ENCODE measurements around the gene CCDC158.

CCDC158 gene

GRCh38 chr4:76341063-76341462 is 79.9 kb downstream of the CCDC158 start:
- no peaks in the 10 kb centered on the region for H3F3A ChIP-seq (ENCODE audit: insufficient read depth, low read length)
- no peak overlapping the region for H3K4me2 ChIP-seq (ENCODE audit: low read length)
- no peak overlapping the region for H3K9ac ChIP-seq (ENCODE audit: low read length)

DNA sequence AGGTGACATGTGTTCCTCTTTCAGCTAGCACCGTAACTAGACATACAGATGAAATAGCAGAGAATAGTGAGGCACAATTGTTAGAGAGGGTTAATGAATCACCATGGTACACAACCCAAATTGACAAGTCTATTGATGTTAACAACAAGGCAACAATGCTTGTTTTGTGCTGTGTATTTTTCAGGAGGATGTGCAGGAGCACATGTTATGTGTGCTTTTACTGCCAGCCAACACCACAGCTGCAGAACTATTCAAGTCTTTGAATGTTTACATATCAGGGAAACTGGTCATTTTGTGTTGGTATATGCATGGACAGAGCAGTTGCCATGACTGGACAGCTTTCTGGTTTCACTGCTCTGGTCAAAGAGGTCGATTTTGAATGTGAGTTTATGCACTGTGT is 81.6 kb downstream of the CCDC158 start:
- Histone ChIP-seq H3K4me3 (ENCODE audit: low read depth, low read length, poor library complexity, severe bottlenecking) (no peak overlapping the region), H3K9me3 (ENCODE audit: low read length) (no peaks in the 10 kb centered on the region), H3K27me3 (ENCODE audit: insufficient read depth, low read length) (no peaks in the 10 kb centered on the region), H2AFZ (ENCODE audit: low read length) (no peak overlapping the region), H3K36me3 (ENCODE audit: insufficient read depth, low read length) (no peaks in the 10 kb centered on the region), H3K4me2 (ENCODE audit: low read length) (no peak overlapping the region), H3K9me2 (ENCODE audit: low read depth, low read length) (no peaks in the 10 kb centered on the region), H3K27ac (ENCODE audit: low read depth, low read length, poor library complexity, severe bottlenecking) (no peak overlapping the region), H3K4me1 (ENCODE audit: insufficient read depth, low read length, severe bottlenecking) (no peaks in the 10 kb centered on the region), H3K9ac (ENCODE audit: low read length) (no peak overlapping the region), H3F3A (ENCODE audit: insufficient read depth, low read length) (no peaks in the 10 kb centered on the region), H3K79me2 (ENCODE audit: insufficient read depth, low read length) (no peaks in the 10 kb centered on the region), H4K20me1 (ENCODE audit: insufficient read depth, low read length) (no peaks in the 10 kb centered on the region)
- TF ChIP-seq, protein P1, sequence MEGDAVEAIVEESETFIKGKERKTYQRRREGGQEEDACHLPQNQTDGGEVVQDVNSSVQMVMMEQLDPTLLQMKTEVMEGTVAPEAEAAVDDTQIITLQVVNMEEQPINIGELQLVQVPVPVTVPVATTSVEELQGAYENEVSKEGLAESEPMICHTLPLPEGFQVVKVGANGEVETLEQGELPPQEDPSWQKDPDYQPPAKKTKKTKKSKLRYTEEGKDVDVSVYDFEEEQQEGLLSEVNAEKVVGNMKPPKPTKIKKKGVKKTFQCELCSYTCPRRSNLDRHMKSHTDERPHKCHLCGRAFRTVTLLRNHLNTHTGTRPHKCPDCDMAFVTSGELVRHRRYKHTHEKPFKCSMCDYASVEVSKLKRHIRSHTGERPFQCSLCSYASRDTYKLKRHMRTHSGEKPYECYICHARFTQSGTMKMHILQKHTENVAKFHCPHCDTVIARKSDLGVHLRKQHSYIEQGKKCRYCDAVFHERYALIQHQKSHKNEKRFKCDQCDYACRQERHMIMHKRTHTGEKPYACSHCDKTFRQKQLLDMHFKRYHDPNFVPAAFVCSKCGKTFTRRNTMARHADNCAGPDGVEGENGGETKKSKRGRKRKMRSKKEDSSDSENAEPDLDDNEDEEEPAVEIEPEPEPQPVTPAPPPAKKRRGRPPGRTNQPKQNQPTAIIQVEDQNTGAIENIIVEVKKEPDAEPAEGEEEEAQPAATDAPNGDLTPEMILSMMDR (IDR thresholded peaks at IDR 0.05; ENCODE audit: low read length), result no peak
- TF ChIP-seq EZH2 (IDR thresholded peaks at IDR 0.05; ENCODE audit: borderline replicate concordance, low read length), result no peak

More at GRCh38 chr4:76341063-76341462, 79.9 kb downstream of the CCDC158 start:
- H4K20me1 ChIP-seq (ENCODE audit: insufficient read depth, low read length), result no peaks in the 10 kb centered on the region
- no peaks in the 10 kb centered on the region for H3K9me2 ChIP-seq (ENCODE audit: low read depth, low read length)
- H3K79me2 ChIP-seq (ENCODE audit: insufficient read depth, low read length), result no peaks in the 10 kb centered on the region
- TF ChIP-seq, protein P1 (IDR thresholded peaks at IDR 0.05; ENCODE audit: low read length), result no peak
- TF ChIP-seq EZH2 (IDR thresholded peaks at IDR 0.05; ENCODE audit: borderline replicate concordance, low read length), result no peak
- no peaks in the 10 kb centered on the region for H3K4me1 ChIP-seq (ENCODE audit: insufficient read depth, low read length, severe bottlenecking)
- no peaks in the 10 kb centered on the region for H3K27me3 ChIP-seq (ENCODE audit: insufficient read depth, low read length)
- no peak overlapping the region for H3K4me3 ChIP-seq (ENCODE audit: low read depth, low read length, poor library complexity, severe bottlenecking)
- no peak overlapping the region for H3K27ac ChIP-seq (ENCODE audit: low read depth, low read length, poor library complexity, severe bottlenecking)
- no peaks in the 10 kb centered on the region for H3K36me3 ChIP-seq (ENCODE audit: insufficient read depth, low read length)
- H2AFZ ChIP-seq (ENCODE audit: low read length), result no peak overlapping the region
- H3K9me3 ChIP-seq (ENCODE audit: low read length), result no peaks in the 10 kb centered on the region

- Histone ChIP-seq H3K79me2 (ENCODE audit: insufficient read depth, low read length) (no peaks in the 10 kb centered on the region), H3K36me3 (ENCODE audit: insufficient read depth, low read length) (no peaks in the 10 kb centered on the region), H3K9ac (ENCODE audit: low read length) (no peak overlapping the region), H3K4me1 (ENCODE audit: insufficient read depth, low read length, severe bottlenecking) (no peaks in the 10 kb centered on the region), H4K20me1 (ENCODE audit: insufficient read depth, low read length) (no peaks in the 10 kb centered on the region), H3K4me3 (ENCODE audit: low read depth, low read length, poor library complexity, severe bottlenecking) (no peak overlapping the region), H3K27ac (ENCODE audit: low read depth, low read length, poor library complexity, severe bottlenecking) (no peak overlapping the region), H3K4me2 (ENCODE audit: low read length) (no peak overlapping the region), H3K9me3 (ENCODE audit: low read length) (no peaks in the 10 kb centered on the region), H3K27me3 (ENCODE audit: insufficient read depth, low read length) (no peaks in the 10 kb centered on the region), H3K9me2 (ENCODE audit: low read depth, low read length) (no peaks in the 10 kb centered on the region), H2AFZ (ENCODE audit: low read length) (no peak overlapping the region), H3F3A (ENCODE audit: insufficient read depth, low read length) (no peaks in the 10 kb centered on the region)
- TF ChIP-seq, protein P1 (IDR thresholded peaks at IDR 0.05; ENCODE audit: low read length), result no peak
- no peak for TF ChIP-seq EZH2 (IDR thresholded peaks at IDR 0.05; ENCODE audit: borderline replicate concordance, low read length)
Observed at GRCh38 chr4:76334885-76335284, 86.1 kb downstream of the CCDC158 start.
